HG03378 (cell line): ENCODE data around the gene ISCU.
"Not testable (repeated sequence)": the region's sequence is repeated elsewhere in the genome, so short reads cannot be mapped to it uniquely, and the experiment has no call there.

Experiments
- ATAC-seq: cut with Tn5 transposase; IDR thresholded peaks from one replicate; pipeline ENCODE4 v1.9.1; 2021; ENCODE audit warnings: mild to moderate bottlenecking, moderate library complexity; ENCODE audit not compliant: unreplicated experiment

The ISCU gene

DNA sequence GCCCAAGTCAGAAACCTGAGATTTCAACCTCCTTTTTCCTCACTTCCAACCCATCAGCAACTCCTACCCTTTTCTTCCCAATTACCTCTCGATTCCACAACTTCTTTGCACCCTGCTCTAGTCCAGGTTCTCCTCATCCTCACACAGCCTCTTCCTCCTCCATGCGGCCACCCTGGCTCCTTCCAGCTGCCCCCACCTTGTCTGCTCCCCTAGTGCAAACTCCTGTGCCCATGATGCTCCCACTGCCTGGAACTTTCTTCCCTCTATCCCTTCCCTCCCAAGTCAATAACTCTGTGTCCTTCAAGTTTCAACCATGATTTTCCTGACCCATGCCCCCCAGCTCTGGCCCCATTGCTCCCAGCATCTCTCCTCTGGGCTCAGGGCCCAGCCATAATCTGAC, 54.0 kb downstream of the ISCU start:
- no peak for ATAC-seq

DNA sequence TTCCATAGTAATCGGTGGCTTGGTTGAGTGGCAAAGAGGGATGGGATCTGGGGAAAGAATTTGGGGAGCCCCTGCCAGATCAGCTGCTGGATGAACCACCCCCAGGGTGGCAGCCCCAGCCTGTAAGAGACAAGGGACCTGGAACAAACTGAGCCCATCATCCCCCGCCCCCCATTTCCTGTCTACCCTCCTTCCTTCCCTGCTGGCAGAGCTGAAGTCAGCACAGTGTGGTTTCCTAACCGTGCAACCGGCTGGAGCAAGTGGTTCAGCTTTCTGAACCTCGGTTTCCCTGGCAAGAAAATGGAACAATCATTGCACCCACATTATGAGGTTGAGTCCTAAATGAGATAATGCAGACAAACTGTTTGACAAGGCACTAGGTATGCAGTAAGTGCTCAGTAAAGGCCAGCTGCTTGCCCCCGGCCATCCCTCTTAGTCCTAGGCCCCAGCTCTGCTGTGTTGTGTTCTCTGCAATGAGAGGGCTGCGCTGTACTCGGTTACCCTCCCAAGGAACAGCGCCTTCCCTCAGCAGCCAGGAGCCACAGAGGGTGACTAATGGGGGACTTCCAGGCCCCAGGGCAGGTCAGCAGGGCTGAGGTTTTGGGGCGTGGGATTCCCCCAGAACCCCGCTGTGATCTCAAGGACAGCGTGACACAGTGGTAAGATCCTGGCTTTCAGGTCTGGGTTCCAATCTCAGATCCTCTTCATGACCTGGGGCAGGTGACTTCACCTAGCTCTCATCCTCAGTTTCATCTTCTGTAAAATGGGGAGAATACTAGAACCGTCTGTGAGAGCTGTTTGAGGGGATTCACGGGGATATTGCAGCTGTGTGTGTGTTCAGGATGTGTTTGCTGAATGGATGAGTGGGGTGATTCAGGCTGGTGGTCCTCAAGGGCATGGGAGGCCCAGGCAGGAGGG, 54.8 kb downstream of the ISCU start:
- ATAC-seq: peak; percentile 80

DNA sequence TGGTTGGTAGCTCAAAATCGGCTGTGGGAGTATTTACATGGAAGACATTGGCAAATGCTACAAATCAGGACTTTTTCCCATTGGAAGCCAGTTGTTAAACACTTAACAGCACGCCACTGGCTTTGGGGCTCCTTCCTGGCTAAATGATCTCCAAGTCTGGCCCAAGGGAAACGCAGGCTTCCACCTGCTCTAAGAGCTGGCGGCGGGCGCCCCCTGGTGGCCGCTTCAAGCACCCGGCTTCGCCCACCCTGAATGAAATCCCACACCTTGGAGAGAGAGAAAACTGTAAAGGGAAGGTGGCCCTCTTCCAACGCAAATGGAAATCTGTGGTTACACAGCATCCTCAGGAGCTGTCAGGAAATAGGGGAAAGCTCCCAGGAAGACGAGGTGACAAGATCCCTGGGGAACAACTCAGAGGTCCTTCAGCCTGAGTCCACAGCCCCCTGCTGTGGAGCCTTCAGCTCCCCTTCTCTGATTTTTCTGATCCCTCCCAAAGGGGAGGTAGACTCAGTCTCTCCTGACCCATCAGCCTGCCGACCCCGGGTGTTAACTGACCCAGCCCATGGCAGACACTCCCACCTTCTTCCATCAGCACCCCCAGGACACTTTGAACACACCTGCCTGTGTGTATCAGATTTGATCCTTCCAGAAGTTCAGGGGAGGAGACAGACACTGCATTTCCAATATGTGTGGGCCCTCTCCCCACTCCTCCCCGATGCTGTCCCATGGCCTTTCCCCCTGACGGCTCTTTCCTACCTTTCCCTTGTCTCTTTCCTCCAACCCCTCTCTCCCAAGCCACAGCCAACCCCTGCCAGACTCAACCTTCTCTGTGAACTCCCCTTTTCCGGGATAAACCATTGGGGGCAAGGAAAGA, 55.9 kb downstream of the ISCU start:
- peak; percentile 37 for ATAC-seq

DNA sequence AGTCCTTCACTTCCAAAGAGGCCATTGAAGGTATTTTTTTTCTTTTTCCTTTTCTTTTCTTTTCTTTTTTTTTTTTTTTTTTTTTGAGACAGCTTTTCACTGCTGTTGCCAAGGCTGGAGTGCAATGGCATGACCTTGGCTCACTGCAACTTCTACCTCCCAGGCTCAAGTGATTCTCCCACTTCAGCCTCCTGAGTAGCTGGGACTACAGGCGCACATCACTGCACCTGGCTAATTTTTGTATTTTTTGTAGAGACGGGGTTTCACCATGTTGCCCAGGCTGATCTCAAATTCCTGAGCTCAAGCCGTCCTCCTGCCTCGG, 56.5 kb downstream of the ISCU start:
- ATAC-seq: not testable (repeated sequence)
